Measurements from ENCODE around the gene MITD1. TPM values are rescaled to one million over a fixed set of nuclear protein-coding genes. Genes with fewer than 3 reads are reported as not detected.

Gene MITD1
- total and polyA plus RNA-seq, 2 of the 13 experiments (the other 11 are each of a cell fraction or from before 2014, with no cell fraction given): 17.8 to 43.7 TPM

GRCh38 chr2:99154643-99155536 lies 26.0 kb downstream of the MITD1 start, which contains the start of the genes LIPT1 and TSGA10 (continued):
- peak; percentile 91 for TF ChIP-seq MED1 (CRISPR knock-in tag; IDR thresholded peaks at IDR 0.05)
- peak; percentile 82; the same call in 1 of the 2 replicates for TF ChIP-seq ZBTB10 (CRISPR knock-in tag; IDR thresholded peaks at IDR 0.05; ENCODE audit: borderline replicate concordance)
- peak; percentile 87; the same call in 1 of the 2 replicates for TF ChIP-seq HBP1 (CRISPR knock-in tag; IDR thresholded peaks at IDR 0.05; ENCODE audit: low read depth)
- TF ChIP-seq PRPF4 (IDR thresholded peaks at IDR 0.05; ENCODE audit: low read depth, low read length, poor library complexity, severe bottlenecking): no peak
- peak; percentile 99 for TF ChIP-seq ZSCAN31 (CRISPR knock-in tag; IDR thresholded peaks at IDR 0.05; ENCODE audit: low read depth)
- TF ChIP-seq ZNF572 (CRISPR knock-in tag; IDR thresholded peaks at IDR 0.05): peak; percentile 96
- peak; percentile 96 for TF ChIP-seq IKZF4 (CRISPR knock-in tag; IDR thresholded peaks at IDR 0.05; ENCODE audit: borderline replicate concordance, low read depth, not compliant biosample characterization)
- TF ChIP-seq MXD4 (CRISPR knock-in tag; IDR thresholded peaks at IDR 0.05): peak; percentile 98
- TF ChIP-seq ZFX (CRISPR knock-in tag; IDR thresholded peaks at IDR 0.05; ENCODE audit: low read depth): peak; percentile 96
- peak; percentile 97 for TF ChIP-seq KDM5B (CRISPR knock-in tag; IDR thresholded peaks at IDR 0.05; ENCODE audit: borderline replicate concordance)
- TF ChIP-seq ZNF430 (CRISPR knock-in tag; IDR thresholded peaks at IDR 0.05): peak; percentile 97; the same call in 1 of the 2 replicates
- TF ChIP-seq ZNF34 (CRISPR knock-in tag; IDR thresholded peaks at IDR 0.05; ENCODE audit: borderline replicate concordance): peak; percentile 96
- TF ChIP-seq ZBTB42 (CRISPR knock-in tag; IDR thresholded peaks at IDR 0.05): peak; percentile 91
- peak; percentile 96 for TF ChIP-seq PRMT3 (CRISPR knock-in tag; IDR thresholded peaks at IDR 0.05; ENCODE audit: borderline replicate concordance, low read depth)
- TF ChIP-seq ZNF816 (CRISPR knock-in tag; IDR thresholded peaks at IDR 0.05; ENCODE audit: borderline replicate concordance): no peak; the same call in 1 of the 2 replicates

Measured in HepG2 (cell line).